Retinal pigment epithelial cell (primary cell): ENCODE results near the gene KCNJ2.

Source experiments
- DNase-seq: peaks from one replicate; pipeline ENCODE4 v3.0.0-alpha.2; 2010; ENCODE audit warnings: low read depth
- H3K4me3 ChIP-seq: 2 replicates; pipeline ENCODE4 v1.5.1; 2011; ENCODE audit warnings: mild to moderate bottlenecking, low read length, control low read depth, moderate library complexity
- TF ChIP-seq, protein P1 (sequence below): conservative IDR thresholded peaks from 2 replicates; pipeline ENCODE4 v1.5.1; 2011; ENCODE audit warnings: low read depth, low read length, control low read depth, inconsistent platforms

KCNJ2 gene

DNA sequence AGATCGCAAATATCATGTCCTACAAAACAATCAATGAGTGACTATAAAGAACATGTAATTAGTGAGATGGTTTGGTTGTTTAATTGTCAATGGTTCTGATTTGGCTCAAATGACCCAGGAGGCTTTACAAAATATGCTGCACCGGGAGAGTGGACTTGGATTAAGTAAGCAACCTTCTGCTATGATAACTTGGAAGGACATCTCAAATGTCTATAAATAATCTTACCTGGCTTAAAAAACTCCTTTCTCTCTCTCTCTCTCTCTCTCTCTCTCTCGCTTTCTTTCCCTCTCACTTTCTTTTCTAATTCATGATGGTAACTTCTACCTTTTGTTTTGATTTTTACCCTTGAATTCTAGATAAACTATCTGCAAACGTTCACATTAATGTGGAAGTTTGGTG is 14.2 kb downstream of the KCNJ2 start:
- H3K4me3 ChIP-seq = no peak overlapping the region
- TF ChIP-seq, protein P1, sequence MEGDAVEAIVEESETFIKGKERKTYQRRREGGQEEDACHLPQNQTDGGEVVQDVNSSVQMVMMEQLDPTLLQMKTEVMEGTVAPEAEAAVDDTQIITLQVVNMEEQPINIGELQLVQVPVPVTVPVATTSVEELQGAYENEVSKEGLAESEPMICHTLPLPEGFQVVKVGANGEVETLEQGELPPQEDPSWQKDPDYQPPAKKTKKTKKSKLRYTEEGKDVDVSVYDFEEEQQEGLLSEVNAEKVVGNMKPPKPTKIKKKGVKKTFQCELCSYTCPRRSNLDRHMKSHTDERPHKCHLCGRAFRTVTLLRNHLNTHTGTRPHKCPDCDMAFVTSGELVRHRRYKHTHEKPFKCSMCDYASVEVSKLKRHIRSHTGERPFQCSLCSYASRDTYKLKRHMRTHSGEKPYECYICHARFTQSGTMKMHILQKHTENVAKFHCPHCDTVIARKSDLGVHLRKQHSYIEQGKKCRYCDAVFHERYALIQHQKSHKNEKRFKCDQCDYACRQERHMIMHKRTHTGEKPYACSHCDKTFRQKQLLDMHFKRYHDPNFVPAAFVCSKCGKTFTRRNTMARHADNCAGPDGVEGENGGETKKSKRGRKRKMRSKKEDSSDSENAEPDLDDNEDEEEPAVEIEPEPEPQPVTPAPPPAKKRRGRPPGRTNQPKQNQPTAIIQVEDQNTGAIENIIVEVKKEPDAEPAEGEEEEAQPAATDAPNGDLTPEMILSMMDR = no peak
- no peak for DNase-seq

DNA sequence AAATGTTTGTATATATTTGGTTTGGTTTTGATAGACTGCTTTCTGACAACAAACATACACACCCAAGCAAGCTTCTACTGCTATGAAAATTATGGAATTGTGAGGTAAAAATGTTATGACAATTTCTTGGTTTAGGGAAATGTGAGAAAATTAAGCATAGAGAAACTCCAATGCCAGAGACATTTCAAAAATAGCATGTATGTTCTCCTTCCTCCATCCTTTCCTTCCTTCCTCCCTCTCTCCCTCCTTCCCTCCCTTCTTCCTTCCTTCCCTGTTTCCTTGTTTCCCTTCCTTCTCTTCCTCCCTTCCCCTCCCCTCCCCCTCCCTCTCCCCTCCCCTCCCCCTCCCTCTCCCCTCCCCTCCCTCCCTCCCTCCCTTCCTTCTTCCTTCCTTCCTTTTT is 14.9 kb downstream of the KCNJ2 start:
- TF ChIP-seq, protein P1 = no peak

DNA sequence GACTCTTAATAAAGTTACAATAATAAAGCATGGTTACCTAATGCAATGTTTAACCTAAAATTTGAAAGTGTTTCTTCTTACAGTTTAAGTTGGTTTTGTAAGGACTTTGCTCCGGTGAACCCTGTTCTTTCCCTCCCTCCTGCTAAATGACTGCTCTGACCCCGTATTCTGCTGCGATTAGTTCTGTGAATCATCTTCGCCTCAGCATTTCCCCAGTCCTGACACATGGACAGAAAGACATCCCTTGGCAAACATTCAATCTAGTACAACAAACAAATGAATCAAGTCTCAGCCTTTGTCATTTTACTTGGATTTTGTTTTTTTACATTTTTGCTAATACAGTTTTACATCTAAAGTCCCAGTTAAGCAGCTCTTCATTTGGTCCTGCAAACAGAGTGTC is 15.4 kb downstream of the KCNJ2 start:
- no peak for DNase-seq
- TF ChIP-seq, protein P1 = no peak
- no peak overlapping the region for H3K4me3 ChIP-seq

More for the DNA sequence above, 14.9 kb downstream of the KCNJ2 start:
- DNase-seq = no peak
- no peak overlapping the region for H3K4me3 ChIP-seq

DNA sequence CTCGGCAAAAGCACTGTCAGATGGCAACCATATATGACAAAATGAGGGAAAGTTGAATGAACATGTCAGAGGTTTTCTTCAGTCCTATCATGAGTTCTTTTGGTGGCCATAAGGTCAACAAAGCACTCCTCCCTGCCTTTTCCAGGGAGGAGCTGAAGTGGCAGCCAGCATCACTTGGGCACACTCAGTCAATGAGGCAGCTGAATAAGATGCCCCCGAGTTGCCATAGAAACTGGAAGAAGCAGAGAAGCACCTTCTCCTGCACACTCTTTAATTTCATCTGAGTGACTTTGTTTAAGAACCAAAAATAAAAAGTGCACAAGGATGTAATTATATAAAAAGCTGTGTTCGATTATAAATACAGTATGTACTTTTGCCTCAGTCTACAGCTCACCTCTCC is 16.0 kb downstream of the KCNJ2 start:
- TF ChIP-seq, protein P1 = no peak
- H3K4me3 ChIP-seq = no peak overlapping the region
- DNase-seq = no peak

DNA sequence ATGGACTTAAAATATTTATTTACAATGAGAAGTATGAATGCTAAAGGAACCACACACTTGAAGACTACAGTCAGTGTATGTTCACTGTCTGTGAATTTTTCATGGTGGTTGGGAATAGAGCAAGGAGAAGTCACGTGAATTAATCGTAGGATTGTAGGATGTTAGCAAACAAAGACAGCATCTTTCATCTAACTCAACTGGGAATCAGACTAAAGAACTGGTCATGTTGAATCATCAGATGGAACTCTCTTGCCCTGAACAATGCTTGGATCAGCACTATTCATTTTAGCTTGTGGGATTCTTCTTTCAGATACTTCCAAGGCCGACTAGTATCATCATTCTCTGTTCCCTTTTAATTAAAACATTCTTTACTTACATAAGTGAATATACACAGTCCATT is 18.1 kb downstream of the KCNJ2 start:
- H3K4me3 ChIP-seq = no peak overlapping the region
- no peak for DNase-seq
- TF ChIP-seq, protein P1 = no peak

DNA sequence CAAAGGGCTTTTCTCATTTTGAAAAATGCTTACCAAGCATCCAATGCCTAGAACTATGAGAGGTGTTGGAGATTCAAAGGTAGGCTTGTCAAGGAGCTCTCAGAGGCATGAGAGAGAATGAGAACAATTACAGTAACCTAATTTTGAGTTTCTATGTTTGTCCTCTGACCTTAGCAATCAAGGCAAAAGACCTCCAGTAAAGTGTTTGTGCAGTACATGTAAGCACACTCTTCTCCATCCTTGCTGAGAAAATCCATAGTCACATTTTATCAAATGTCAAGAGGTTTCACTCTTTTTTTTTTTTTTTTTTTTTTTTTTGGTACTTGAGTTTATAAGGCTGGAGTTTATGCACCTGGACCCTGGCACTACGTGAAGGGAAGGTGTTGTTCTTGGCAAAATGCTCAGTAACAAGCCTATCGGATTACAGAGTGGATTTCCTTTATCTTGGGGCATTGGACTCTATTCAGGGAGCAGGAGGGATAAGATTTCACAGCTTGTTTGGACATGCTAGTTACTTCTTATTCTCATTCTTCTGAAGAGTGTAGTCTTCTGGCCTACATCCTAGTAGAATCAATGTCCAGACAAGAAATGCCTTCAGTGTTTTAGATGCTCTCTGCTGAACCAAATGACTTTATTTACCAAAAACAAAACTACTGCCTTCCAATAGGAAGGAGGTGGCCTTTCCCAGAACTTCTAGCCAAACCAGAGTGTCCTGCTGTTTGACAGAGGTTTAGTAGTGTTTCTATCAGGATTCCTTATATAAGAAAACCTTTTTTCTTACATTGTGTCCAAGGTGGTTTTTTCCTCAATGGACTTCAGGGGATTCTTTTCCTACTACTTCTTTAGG is 21.9 kb downstream of the KCNJ2 start:
- TF ChIP-seq, protein P1 = no peak
- no peak for DNase-seq
- H3K4me3 ChIP-seq = no peak overlapping the region

DNA sequence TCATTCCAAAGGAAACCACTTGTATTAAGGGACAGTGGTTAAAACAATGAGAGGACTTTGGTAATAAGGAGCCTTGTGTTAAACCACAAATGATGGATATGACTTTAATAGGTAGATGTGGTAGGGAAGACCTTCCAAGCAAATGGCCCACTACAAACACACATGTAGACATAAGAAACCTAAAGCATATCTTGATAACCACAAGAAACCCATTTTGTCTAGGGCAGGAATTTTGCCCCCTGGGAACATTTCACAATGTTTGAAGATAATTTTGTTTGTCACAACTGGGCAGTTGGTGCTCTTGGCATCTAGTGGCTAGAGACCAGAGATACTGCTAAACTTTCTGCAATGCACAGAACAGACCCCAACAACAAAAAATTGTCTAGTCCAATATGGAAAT is 25.8 kb downstream of the KCNJ2 start:
- DNase-seq = no peak
- H3K4me3 ChIP-seq = no peak overlapping the region
- TF ChIP-seq, protein P1 = no peak
